ENCODE data around the gene PRKN. TPM values are rescaled to one million over a fixed set of nuclear protein-coding genes. Genes with fewer than 3 reads are reported as not detected.

PRKN gene
- total RNA-seq, 1 donor from 2014 or later: 1.2 TPM

DNA sequence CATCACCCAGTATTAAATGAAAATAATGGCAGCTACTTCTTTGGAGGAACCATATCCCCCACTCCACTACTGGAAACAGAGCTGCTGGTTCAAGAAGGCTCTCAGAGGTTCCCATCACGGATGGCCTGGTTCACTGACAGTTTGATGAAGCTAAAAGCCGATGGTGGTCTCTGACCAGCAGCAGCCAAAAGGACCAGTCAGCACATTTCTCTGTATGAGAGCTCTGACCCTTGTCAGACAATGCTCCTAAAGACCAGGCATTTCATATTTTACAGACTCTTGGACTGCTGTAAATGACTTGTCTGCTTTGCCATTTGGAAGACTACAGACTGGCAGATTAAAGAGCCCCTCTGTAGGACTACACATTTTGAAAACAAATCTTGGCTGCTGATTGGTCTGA is 16.6 kb downstream of the PRKN start:
- H3K27me3 ChIP-seq (ENCODE audit: control insufficient read depth, insufficient read depth, low read length): no peaks in the 10 kb centered on the region
- TF ChIP-seq, protein P1, sequence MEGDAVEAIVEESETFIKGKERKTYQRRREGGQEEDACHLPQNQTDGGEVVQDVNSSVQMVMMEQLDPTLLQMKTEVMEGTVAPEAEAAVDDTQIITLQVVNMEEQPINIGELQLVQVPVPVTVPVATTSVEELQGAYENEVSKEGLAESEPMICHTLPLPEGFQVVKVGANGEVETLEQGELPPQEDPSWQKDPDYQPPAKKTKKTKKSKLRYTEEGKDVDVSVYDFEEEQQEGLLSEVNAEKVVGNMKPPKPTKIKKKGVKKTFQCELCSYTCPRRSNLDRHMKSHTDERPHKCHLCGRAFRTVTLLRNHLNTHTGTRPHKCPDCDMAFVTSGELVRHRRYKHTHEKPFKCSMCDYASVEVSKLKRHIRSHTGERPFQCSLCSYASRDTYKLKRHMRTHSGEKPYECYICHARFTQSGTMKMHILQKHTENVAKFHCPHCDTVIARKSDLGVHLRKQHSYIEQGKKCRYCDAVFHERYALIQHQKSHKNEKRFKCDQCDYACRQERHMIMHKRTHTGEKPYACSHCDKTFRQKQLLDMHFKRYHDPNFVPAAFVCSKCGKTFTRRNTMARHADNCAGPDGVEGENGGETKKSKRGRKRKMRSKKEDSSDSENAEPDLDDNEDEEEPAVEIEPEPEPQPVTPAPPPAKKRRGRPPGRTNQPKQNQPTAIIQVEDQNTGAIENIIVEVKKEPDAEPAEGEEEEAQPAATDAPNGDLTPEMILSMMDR (IDR thresholded peaks at IDR 0.05; ENCODE audit: insufficient read depth, low read length, poor library complexity, severe bottlenecking): no peak
- DNase-seq (ENCODE audit: low read depth): no peak
- H3K36me3 ChIP-seq (ENCODE audit: control insufficient read depth, insufficient read depth, low read length): no peaks in the 10 kb centered on the region
- no peak overlapping the region for H3K4me3 ChIP-seq (ENCODE audit: low read depth, low read length)

DNA sequence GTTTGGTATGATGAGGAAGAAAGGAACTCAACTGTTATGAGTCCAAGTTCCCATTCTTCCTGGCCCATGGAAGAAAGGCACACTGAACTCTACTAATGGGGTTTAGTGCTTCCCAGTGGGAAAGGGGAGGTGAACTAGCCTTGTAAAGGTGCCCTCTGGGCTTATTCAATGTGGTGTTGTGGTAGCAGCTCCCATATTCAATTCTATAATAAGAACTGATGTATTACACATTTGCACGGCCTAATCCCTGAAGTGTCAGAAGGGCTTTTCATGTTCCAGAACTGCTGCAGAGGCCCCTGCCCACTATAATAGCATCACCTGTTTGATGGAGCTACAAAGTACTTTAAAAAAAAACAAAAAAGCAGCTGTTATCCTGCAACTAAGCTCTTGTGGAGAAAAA is 17.1 kb downstream of the PRKN start:
- Histone ChIP-seq H3K36me3 (ENCODE audit: control insufficient read depth, insufficient read depth, low read length) (no peaks in the 10 kb centered on the region), H3K27me3 (ENCODE audit: control insufficient read depth, insufficient read depth, low read length) (no peaks in the 10 kb centered on the region), H3K4me3 (ENCODE audit: low read depth, low read length) (no peak overlapping the region)
- DNase-seq (ENCODE audit: low read depth): no peak
- TF ChIP-seq, protein P1 (IDR thresholded peaks at IDR 0.05; ENCODE audit: insufficient read depth, low read length, poor library complexity, severe bottlenecking): no peak

DNA sequence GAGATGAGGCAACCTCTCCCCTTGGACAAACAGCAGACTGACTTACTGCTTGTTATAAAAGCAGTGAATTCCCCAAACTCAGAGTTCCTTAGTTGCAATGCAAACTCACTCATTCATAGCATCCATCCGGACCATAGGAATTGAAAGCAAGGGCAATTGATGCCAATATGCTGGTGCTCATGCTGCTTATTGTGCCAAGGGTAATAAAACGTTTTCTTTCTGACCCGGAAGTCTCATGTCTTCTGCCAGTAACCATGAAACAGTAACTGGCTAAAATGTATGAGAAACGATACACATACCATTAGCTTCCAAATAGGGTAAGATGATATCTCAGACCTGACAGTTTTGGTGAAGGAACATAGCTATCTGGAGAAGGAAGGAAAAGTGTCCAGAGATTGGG is 18.1 kb downstream of the PRKN start:
- Histone ChIP-seq H3K4me3 (ENCODE audit: low read depth, low read length) (no peak overlapping the region), H3K36me3 (ENCODE audit: control insufficient read depth, insufficient read depth, low read length) (no peaks in the 10 kb centered on the region), H3K27me3 (ENCODE audit: control insufficient read depth, insufficient read depth, low read length) (no peaks in the 10 kb centered on the region)
- DNase-seq (ENCODE audit: low read depth): no peak
- TF ChIP-seq, protein P1 (IDR thresholded peaks at IDR 0.05; ENCODE audit: insufficient read depth, low read length, poor library complexity, severe bottlenecking): no peak

DNA sequence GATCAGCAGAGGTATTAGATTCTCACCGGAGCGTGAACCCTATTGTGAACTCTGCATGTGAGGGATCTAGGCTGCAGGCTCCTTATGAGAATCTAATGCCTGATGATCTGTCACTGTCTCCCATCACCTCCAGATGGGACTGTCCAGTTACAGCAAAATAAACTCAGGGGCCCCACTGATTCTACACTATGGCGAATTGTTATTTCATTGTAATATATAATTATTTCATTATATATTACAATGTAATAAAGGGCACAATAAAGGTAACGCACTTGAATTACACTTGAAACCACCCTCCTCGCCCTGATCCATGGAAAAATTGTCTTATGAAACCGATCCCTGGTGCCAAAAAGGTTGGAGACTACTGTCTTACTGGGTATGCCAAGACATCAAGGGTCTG is 18.6 kb downstream of the PRKN start:
- no peaks in the 10 kb centered on the region for H3K36me3 ChIP-seq (ENCODE audit: control insufficient read depth, insufficient read depth, low read length)
- no peaks in the 10 kb centered on the region for H3K27me3 ChIP-seq (ENCODE audit: control insufficient read depth, insufficient read depth, low read length)
- H3K4me3 ChIP-seq (ENCODE audit: low read depth, low read length): no peak overlapping the region
- TF ChIP-seq, protein P1 (IDR thresholded peaks at IDR 0.05; ENCODE audit: insufficient read depth, low read length, poor library complexity, severe bottlenecking): no peak
- DNase-seq (ENCODE audit: low read depth): no peak

DNA sequence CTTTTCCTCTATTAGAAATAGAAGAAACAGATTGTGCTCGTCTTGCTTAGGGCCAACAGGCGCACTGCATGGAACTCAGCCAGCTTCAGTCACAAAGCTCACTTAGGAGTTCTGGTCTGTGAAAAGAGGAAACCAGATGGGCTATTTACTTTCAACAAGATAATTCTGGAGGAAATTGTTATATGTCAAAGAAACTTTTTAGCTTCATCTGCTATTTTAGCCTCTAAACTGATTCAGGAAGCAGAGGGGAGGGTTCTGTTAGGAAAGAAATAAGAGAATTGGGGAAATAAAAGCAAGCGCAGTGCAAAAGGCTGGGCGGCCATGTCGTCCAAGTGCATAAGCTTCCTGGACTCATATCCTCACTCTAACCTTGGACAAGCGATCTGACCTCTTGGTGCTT is 21.3 kb downstream of the PRKN start:
- H3K36me3 ChIP-seq (ENCODE audit: control insufficient read depth, insufficient read depth, low read length): no peaks in the 10 kb centered on the region
- no peak overlapping the region for H3K4me3 ChIP-seq (ENCODE audit: low read depth, low read length)
- H3K27me3 ChIP-seq (ENCODE audit: control insufficient read depth, insufficient read depth, low read length): no peaks in the 10 kb centered on the region
- no peak for DNase-seq (ENCODE audit: low read depth)
- TF ChIP-seq, protein P1 (IDR thresholded peaks at IDR 0.05; ENCODE audit: insufficient read depth, low read length, poor library complexity, severe bottlenecking): no peak

DNA sequence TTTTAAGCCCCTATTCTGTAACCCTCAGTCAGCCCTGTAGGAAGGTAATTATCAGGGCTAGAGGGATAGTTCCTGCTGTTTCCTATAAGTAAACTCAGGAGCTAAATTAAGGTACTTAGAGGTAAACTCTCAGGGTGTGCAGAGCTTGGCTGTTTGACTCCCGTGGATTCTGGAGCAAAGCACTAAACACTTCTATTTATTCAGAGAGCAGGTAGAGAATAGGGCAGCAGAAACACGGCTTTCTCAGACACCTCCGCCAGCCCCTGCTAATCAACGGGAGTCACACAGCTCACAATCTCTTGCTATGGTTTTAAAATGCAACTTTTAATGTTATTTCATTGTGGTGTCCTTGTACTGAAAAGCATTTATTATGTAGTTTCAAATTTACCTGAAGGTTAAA is 21.8 kb downstream of the PRKN start:
- Histone ChIP-seq H3K27me3 (ENCODE audit: control insufficient read depth, insufficient read depth, low read length) (no peaks in the 10 kb centered on the region), H3K4me3 (ENCODE audit: low read depth, low read length) (no peak overlapping the region), H3K36me3 (ENCODE audit: control insufficient read depth, insufficient read depth, low read length) (no peaks in the 10 kb centered on the region)
- TF ChIP-seq, protein P1 (IDR thresholded peaks at IDR 0.05; ENCODE audit: insufficient read depth, low read length, poor library complexity, severe bottlenecking): no peak
- no peak for DNase-seq (ENCODE audit: low read depth)

All from kidney epithelial cell (primary cell).